GM12865 (cell line): ENCODE results near the gene AMMECR1.

Experiments
- DNase-seq: peaks from one replicate; pipeline ENCODE4 v3.0.0; 2010; ENCODE audit warnings: low read depth
- H3K4me3 ChIP-seq: 2 replicates; pipeline ENCODE4 v1.5.1; 2011; ENCODE audit warnings: mild to moderate bottlenecking, low read depth, low read length, control low read depth
- TF ChIP-seq, protein P1 (sequence below): IDR thresholded peaks from 2 replicates; pipeline ENCODE4 v1.5.1; 2011; ENCODE audit warnings: low read length, control low read depth, low read depth, inconsistent platforms; ENCODE audit not compliant: insufficient read depth; ENCODE audit errors: missing control alignments

The AMMECR1 gene

DNA sequence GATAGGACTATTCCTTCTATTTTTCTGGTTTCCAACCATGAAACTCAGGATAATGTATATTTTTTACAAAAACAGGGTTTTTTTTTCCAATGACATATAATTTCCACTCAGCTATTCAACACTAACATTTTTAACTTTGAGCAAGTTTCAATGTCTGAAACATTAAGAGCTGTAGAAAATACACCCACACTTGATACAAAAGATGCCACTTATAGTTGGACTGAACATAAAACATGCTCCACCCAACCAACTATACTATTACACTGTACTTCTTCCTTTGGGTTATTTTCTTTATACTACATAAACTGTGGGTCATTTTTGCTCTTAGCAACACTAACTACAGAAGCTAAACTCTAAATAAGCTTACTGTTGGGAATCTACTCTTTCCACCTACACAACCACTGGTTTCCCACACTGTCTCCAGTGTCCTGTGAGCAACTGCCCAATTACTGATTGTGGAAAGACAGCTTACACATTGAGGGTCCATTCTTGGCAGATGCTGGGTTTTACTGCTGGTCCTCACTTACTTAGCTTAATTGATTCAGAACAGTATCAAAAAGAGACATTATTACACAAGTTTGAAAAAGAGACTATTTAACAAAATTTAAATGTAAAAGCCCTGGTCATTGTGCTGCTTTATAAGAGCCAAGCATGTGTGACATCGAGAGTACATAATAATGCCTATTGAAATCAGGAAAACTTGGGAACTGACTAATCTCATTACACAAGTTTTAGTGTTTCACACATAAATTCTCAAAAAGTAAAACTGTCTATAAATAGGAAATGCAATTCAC, 6.3 kb downstream of the AMMECR1 start:
- H3K4me3 ChIP-seq: no peak overlapping the region
- DNase-seq: no peak
- TF ChIP-seq, protein P1, sequence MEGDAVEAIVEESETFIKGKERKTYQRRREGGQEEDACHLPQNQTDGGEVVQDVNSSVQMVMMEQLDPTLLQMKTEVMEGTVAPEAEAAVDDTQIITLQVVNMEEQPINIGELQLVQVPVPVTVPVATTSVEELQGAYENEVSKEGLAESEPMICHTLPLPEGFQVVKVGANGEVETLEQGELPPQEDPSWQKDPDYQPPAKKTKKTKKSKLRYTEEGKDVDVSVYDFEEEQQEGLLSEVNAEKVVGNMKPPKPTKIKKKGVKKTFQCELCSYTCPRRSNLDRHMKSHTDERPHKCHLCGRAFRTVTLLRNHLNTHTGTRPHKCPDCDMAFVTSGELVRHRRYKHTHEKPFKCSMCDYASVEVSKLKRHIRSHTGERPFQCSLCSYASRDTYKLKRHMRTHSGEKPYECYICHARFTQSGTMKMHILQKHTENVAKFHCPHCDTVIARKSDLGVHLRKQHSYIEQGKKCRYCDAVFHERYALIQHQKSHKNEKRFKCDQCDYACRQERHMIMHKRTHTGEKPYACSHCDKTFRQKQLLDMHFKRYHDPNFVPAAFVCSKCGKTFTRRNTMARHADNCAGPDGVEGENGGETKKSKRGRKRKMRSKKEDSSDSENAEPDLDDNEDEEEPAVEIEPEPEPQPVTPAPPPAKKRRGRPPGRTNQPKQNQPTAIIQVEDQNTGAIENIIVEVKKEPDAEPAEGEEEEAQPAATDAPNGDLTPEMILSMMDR: no peak

DNA sequence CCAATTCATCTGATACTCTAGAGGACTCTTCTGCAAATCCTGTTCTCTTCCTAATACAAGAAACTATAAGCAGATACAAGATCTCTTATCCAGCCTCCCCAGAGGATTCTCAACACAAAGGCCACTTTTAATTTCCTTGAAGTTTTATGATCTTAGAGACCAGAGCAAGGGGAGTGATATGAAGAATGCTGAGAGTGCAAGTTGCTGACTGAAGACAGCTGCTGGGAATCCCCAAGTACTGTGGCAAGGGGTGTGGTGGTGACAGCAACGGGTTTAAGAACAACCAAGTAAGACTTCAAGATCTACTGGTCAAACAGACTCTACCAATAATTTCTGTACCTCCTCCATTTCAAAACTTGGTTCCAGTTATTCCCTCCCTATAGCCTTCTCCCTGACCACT, 7.0 kb downstream of the AMMECR1 start:
- DNase-seq: peak; percentile 74
- no peak overlapping the region for H3K4me3 ChIP-seq
- TF ChIP-seq, protein P1: no peak

DNA sequence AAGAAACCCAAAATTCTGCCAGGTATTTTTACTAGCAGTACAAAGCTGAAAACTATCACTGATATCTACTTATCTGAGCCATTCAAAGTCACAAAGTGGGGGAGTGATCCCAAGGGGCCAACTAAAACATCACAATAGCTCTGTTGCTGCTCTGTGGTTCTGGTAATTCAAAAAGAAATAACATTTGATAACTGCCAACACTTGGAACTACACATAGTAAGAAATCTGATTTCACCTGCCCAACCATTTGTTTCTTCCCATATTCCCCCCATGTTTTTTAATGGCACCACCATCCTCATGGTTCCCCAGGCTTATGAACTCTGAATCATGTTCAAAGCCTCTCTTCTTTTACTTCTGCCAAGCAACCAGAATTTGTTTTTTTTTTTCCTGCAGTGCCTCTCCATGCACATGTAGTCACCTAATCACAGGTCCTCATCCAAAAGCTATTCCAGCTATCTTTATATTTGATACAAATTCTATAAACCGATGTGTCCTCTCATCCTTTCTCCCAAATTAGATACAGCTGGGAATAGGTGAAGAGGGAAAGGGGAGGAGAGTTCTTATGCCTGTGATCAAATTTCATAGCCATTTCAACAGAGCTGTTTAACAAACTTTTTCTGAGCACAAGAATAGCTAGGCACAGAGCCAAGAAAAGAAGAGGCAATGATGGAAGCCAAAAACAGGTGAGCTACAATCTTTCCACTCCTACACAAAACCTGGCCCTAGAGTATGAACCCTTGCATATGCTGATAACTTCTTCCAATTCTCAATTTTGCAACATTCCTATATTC, 7.7 kb downstream of the AMMECR1 start:
- TF ChIP-seq, protein P1: no peak
- no peak overlapping the region for H3K4me3 ChIP-seq
- no peak for DNase-seq

DNA sequence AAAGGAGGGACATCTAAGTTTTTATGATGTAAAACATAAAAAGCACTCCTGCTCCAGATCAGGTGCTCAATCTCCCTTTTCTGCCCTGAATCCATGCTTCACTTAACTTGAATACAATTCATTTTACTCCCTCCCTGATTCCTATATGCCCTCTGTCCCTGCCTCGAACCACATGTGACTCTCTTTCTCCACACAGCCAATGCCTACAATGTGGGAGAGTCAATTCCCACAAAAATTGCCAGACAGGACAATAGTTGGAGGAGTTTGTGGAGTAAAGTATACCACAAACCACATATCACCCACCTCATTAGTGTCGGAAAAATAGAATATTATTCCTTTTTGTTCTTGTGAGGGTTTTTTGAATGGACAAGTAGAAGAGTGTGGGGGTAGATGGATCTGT, 9.7 kb downstream of the AMMECR1 start:
- TF ChIP-seq, protein P1: no peak
- DNase-seq: no peak
- H3K4me3 ChIP-seq: no peak overlapping the region

DNA sequence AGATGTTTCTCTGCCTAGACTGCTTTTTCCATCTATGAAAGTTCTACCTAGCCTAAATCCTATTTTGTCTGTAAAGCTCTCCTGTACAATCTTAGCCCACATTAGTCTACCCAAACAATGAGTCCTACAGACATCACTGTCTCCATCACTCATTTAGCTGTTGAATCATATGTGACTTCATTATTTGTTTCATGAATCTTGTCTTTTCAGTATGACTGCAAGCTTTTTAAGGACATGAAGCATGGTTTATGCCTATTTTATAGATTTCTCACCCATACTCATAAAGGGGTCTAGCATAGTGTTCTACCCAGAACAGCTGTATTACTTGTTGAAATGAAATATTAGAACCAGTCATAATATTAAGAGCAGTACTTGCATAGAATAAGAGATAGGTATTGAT, 13.0 kb downstream of the AMMECR1 start:
- H3K4me3 ChIP-seq: no peak overlapping the region
- TF ChIP-seq, protein P1: no peak
- DNase-seq: no peak

DNA sequence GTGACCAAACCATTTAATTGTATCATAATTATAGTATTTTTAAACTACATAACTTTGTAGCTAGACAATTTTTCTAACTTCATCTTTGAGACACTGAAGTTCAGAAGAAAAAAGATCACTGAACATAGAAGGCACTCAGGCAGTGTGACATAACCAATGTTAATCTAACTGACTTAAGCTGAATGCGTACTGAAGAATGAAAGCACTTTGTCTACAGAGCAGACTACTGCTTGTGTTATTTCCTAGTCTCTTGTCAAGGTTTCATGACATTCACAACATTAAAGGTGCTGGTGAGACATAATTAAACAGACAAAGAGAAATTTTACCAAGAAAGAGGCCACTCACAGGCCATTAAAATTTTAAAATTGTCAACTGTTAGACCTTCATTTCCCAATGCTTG, 13.5 kb downstream of the AMMECR1 start:
- no peak overlapping the region for H3K4me3 ChIP-seq
- DNase-seq: no peak
- TF ChIP-seq, protein P1: no peak
